ENCODE data around the gene HOXB7. TPM values are rescaled to one million over a fixed set of nuclear protein-coding genes. Genes with fewer than 3 reads are reported as not detected.

HOXB7 gene
- total RNA-seq, 1 experiment from 2014 or later, result 28.2 TPM

DNA sequence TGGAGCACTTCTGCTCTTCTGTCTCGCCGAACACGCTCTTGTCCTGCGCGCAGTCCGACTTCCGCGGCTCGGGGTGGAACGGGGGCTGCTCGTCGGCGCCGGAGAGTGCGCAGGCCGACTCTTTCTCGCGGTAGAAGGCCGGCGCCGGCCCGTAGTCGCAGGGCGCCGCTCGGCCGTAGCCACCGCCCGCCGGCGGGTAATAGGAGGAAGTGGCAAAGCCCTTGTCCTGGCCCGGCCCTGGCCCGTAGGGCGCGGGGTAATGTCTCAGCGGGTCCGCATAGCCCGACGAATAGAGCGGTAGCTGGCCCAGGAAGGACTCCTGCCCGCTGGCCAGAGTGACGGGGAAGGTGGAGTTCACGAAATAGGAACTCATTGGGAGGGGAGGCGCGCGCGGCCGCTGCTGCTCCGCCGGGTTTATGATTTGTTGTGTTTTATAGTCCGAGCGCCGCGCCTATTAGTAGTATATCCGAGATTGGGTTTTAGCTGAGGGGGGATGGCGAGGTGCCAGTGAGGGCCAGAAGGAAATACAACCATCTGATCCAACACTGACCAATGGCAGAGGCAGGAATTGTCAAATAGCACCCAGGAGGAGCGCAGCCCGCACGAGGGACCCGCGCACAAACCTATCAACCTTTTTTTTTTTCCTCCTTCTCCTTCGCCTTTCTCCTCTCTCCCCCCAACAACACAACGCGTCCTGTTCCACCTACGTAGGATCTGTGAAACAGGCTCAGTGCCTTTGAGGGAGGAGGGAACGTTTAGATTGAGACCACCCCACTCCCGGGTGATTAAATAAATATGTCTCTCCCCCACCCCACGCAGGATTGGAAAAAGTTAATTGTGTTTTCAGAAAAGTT lies 12.8 kb downstream of the HOXB7 start:
- Histone ChIP-seq H3K9me3 (ENCODE audit: insufficient read depth, low read depth) (no peaks in the 10 kb centered on the region), H2AFZ (no peak overlapping the region), H3K79me2 (ENCODE audit: low read depth) (peaks cover 64% of the 10 kb centered on the region), H3K36me3 (ENCODE audit: low read depth) (peaks cover 7% of the 10 kb centered on the region; the same call in 1 of the 2 replicates), H3K4me1 (replicated peaks; ENCODE audit: insufficient read depth) (peaks cover 10% of the 10 kb centered on the region), H3F3A (ENCODE audit: insufficient read depth, low read depth) (0 out of 2 replicates have a peak, but pooled peaks cover under 1% of the 10 kb centered on the region), H3K27ac (no peak overlapping the region), H3K27me3 (ENCODE audit: insufficient read depth, low read depth) (no peaks in the 10 kb centered on the region), H3K9me2 (ENCODE audit: insufficient read depth) (no peaks in the 10 kb centered on the region), H3K4me3 (no peak overlapping the region), H3K4me2 (no peak overlapping the region), H4K20me1 (ENCODE audit: insufficient read depth) (peaks cover 41% of the 10 kb centered on the region)
- ChIA-PET POLR2A (ENCODE audit: unreplicated experiment) (no interaction called here), CTCF (no interaction called here)
- DNase-seq, result no peak
- TF ChIP-seq, protein P1, sequence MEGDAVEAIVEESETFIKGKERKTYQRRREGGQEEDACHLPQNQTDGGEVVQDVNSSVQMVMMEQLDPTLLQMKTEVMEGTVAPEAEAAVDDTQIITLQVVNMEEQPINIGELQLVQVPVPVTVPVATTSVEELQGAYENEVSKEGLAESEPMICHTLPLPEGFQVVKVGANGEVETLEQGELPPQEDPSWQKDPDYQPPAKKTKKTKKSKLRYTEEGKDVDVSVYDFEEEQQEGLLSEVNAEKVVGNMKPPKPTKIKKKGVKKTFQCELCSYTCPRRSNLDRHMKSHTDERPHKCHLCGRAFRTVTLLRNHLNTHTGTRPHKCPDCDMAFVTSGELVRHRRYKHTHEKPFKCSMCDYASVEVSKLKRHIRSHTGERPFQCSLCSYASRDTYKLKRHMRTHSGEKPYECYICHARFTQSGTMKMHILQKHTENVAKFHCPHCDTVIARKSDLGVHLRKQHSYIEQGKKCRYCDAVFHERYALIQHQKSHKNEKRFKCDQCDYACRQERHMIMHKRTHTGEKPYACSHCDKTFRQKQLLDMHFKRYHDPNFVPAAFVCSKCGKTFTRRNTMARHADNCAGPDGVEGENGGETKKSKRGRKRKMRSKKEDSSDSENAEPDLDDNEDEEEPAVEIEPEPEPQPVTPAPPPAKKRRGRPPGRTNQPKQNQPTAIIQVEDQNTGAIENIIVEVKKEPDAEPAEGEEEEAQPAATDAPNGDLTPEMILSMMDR (conservative IDR thresholded peaks at IDR 0.05), result no peak
- TF ChIP-seq EZH2 (IDR thresholded peaks at IDR 0.05; ENCODE audit: low read depth), result no peak
- intact Hi-C loops (cut with micrococcal nuclease; ENCODE audit: unreplicated experiment), result no loop called here
- no TSS peak for BruUV-seq (replicated peaks)

DNA sequence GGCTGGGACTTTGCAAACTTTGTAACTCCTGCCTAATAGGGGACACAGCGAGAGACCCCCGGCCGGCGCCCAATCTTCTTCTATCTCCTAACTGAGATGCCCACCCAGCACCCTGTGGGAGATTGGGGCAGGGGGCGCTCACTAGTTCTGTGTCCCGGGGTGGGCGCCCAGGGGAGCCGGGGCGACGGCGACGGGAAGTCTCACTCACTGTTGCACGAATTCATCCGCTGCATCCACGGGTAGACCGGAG lies 13.4 kb downstream of the HOXB7 start:
- TF ChIP-seq, protein P1 (conservative IDR thresholded peaks at IDR 0.05), result no peak
- no peak for TF ChIP-seq EZH2 (IDR thresholded peaks at IDR 0.05; ENCODE audit: low read depth)
- no peaks in the 10 kb centered on the region for H3K9me2 ChIP-seq (ENCODE audit: insufficient read depth)
- no TSS peak for BruUV-seq (replicated peaks)
- H3K27me3 ChIP-seq (ENCODE audit: insufficient read depth, low read depth), result no peaks in the 10 kb centered on the region
- H3K4me3 ChIP-seq, result no peak overlapping the region
- H4K20me1 ChIP-seq (ENCODE audit: insufficient read depth), result peaks cover 40% of the 10 kb centered on the region
- intact Hi-C loops (cut with micrococcal nuclease; ENCODE audit: unreplicated experiment), result no loop called here
- H3K9me3 ChIP-seq (ENCODE audit: insufficient read depth, low read depth), result no peaks in the 10 kb centered on the region
- no peak overlapping the region for H3K27ac ChIP-seq
- no peaks in the 10 kb centered on the region for H3F3A ChIP-seq (ENCODE audit: insufficient read depth, low read depth)
- no peak for DNase-seq
- peaks cover 9% of the 10 kb centered on the region for H3K4me1 ChIP-seq (replicated peaks; ENCODE audit: insufficient read depth)
- H3K36me3 ChIP-seq (ENCODE audit: low read depth), result peaks cover 7% of the 10 kb centered on the region; the same call in 1 of the 2 replicates
- no peak overlapping the region for H3K4me2 ChIP-seq
- ChIA-PET POLR2A (ENCODE audit: unreplicated experiment) (no interaction called here), CTCF (no interaction called here)
- peaks cover 58% of the 10 kb centered on the region for H3K79me2 ChIP-seq (ENCODE audit: low read depth)
- no peak overlapping the region for H2AFZ ChIP-seq

DNA sequence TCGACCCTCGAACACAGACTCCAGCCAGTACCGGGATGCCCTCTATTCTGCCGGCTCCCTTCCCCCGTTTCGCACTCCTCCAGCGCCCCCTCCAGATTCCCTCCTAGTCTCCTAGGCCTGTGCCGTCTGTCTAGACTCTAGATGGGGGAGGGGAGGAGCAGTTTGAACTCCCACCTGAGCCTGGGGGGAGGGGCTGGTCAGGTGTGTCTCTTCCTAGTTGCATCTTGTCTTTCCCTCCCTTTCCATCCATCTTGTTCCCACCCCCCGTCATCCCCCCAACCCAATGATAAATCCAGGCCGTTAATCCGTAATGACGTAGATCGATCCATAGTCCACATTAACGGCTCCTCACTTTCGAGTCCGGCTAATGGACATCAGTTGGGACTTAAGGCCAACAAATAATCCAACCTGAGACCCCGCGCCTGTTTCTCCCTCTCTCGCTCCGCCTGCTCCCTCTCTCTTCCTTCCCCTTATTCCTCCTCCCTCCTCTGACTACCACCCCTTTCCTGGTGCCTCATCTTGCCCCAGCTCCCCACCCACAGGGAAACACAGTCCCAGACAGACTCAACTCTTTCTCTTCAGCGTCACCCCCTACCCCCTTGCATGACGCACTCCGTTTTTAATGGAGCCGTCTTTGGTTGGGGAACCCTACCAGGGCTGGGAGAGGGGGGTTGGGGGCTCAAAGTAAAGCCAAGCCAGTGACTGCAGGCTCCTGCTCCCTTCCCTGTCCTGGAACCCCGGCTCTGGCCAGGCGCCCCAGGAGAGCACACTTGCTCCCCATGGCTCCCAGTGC lies 13.9 kb downstream of the HOXB7 start:
- POLR2A ChIA-PET (ENCODE audit: unreplicated experiment), result no interaction called here

More for the DNA sequence above, 13.9 kb downstream of the HOXB7 start:
- Histone ChIP-seq H3K27me3 (ENCODE audit: insufficient read depth, low read depth) (no peaks in the 10 kb centered on the region), H3K4me3 (no peak overlapping the region), H3K9me2 (ENCODE audit: insufficient read depth) (no peaks in the 10 kb centered on the region), H3K79me2 (ENCODE audit: low read depth) (peaks cover 53% of the 10 kb centered on the region), H3F3A (ENCODE audit: insufficient read depth, low read depth) (no peaks in the 10 kb centered on the region), H3K4me1 (replicated peaks; ENCODE audit: insufficient read depth) (peaks cover 4% of the 10 kb centered on the region), H3K4me2 (no peak overlapping the region), H4K20me1 (ENCODE audit: insufficient read depth) (peaks cover 35% of the 10 kb centered on the region), H3K36me3 (ENCODE audit: low read depth) (peaks cover 7% of the 10 kb centered on the region), H2AFZ (no peak overlapping the region), H3K9me3 (ENCODE audit: insufficient read depth, low read depth) (no peaks in the 10 kb centered on the region), H3K27ac (no peak overlapping the region)
- TF ChIP-seq, protein P1 (conservative IDR thresholded peaks at IDR 0.05), result no peak
- TF ChIP-seq EZH2 (IDR thresholded peaks at IDR 0.05; ENCODE audit: low read depth), result no peak
- no peak for DNase-seq
- intact Hi-C loops (cut with micrococcal nuclease; ENCODE audit: unreplicated experiment), result no loop called here
- CTCF ChIA-PET, result no interaction called here
- no TSS peak for BruUV-seq (replicated peaks)
